ENCODE results near the gene HOXC6.
"Not testable (repeated sequence)": the region's sequence is repeated elsewhere in the genome, so short reads cannot be mapped to it uniquely, and the experiment has no call there.

Gene HOXC6

GRCh38 chr12:54039417-54040147 lies 11.3 kb downstream of the HOXC6 start:
- TF ChIP-seq, protein P1, sequence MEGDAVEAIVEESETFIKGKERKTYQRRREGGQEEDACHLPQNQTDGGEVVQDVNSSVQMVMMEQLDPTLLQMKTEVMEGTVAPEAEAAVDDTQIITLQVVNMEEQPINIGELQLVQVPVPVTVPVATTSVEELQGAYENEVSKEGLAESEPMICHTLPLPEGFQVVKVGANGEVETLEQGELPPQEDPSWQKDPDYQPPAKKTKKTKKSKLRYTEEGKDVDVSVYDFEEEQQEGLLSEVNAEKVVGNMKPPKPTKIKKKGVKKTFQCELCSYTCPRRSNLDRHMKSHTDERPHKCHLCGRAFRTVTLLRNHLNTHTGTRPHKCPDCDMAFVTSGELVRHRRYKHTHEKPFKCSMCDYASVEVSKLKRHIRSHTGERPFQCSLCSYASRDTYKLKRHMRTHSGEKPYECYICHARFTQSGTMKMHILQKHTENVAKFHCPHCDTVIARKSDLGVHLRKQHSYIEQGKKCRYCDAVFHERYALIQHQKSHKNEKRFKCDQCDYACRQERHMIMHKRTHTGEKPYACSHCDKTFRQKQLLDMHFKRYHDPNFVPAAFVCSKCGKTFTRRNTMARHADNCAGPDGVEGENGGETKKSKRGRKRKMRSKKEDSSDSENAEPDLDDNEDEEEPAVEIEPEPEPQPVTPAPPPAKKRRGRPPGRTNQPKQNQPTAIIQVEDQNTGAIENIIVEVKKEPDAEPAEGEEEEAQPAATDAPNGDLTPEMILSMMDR (IDR thresholded peaks at IDR 0.05; ENCODE audit: extremely low read depth, missing control alignments), result no peak
- no peak for DNase-seq (ENCODE audit: low spot score)

DNA sequence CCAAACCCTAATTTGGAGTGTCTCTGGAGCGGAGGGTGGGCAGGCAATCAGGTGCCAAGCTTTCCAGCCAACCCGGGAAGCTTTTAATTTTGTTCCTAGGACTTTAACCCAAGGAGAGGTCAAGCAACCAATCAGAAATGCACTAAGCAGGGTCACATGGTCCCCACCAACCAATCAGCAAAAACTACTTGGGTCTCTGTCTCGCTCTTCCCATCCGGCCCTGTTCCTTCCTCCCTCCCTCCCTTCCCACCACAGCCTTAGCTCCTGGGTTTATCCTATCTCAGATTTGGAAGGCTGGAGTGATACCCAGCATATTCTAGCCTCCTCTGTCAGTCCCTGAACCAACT lies 11.9 kb downstream of the HOXC6 start:
- TF ChIP-seq, protein P1 (IDR thresholded peaks at IDR 0.05; ENCODE audit: extremely low read depth, missing control alignments), result no peak
- no peak for DNase-seq (ENCODE audit: low spot score)

DNA sequence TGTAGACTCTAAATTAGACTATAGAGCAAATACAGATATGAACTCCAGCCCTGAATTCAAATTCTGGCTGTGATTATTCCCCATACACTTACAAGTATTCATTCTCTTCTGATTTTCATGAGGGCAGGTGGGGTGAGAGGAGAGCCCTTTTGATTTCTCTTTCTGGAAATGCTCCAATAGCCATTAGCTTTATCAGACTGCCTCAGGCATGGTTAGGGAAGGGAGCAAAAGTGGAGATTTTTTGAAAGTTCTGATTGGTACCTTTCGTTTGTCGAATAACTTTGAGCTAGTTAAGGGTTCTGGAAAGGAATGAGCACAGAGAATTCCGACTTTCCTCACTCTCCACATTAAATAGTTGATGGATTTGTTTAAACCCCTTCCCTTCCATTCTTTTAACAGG lies 12.4 kb downstream of the HOXC6 start:
- DNase-seq (ENCODE audit: low spot score), result no peak
- TF ChIP-seq, protein P1 (IDR thresholded peaks at IDR 0.05; ENCODE audit: extremely low read depth, missing control alignments), result no peak

DNA sequence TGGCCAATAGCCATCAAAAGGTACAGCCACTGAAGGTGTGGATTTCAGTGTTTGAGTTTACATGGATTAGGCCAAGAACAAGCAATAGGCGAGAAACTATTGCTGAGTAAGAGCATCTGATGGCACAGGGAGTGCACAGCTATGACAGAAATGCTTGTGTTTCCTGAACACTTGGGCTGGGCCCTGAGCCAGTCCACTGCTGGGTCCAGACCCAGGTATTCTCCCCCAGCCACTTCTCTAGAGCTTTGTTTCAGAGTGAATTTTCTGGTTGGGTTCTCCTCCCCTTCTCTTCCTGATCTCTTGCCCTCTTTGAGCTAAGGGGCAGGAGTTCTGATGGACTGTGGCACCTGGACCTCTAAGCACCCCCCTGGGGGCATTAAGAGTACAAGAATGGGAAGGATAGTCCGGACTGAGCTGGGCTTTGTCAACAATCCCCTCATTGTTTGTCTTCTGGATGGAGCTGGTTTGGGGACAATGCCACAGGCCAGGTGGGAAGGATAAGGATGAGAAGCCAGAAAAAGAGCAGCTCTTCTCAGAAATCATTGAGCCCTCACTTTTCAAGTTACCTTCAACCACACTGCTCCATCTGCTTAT lies 13.0 kb downstream of the HOXC6 start:
- TF ChIP-seq, protein P1 (IDR thresholded peaks at IDR 0.05; ENCODE audit: extremely low read depth, missing control alignments), result no peak
- DNase-seq (ENCODE audit: low spot score), result no peak

- DNase-seq (ENCODE audit: low spot score), result not testable (repeated sequence)
Observed at GRCh38 chr12:54042033-54042432, 13.8 kb downstream of the HOXC6 start.

DNA sequence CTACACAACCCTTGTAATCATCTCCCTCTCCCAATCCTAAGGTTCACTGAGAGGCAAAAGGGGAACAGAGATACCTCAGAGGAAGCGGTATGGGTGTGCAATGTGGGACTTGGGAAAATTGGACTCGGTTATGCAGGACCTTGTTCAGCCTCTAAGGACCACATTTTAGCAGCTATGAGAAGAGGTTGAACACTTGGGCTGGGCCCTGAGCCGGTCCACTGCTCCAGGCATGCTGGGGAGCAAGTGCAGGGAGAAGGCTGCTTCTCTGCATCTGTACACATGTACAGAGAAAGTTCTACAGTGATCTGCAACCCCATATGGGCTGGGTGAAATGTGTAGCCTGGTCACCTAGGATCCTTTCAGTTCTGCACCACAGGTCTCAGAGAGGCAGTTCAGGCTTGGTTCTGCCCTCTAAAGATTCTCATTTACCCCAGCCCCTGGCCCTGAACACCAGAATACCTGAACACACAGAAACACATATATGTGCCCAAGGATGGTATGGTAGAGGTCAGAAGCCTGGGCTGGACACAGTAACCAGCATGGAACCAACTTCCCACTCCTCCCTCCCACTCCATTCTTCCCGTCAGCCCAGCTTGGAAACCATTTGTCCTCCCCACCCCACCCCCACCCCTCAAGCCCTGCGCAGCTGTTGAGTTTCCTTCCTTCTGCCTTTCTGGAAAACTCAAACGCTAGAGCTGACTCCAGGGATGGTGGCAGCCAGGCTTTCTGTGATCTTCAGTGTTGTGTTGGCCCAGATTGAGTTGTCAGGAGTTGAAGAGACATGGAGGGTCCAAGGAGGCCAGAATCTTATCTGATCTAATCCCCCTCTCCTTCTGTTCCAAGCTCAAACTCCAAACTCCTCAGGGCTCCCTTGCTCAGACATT lies 15.0 kb downstream of the HOXC6 start:
- TF ChIP-seq, protein P1 (IDR thresholded peaks at IDR 0.05; ENCODE audit: extremely low read depth, missing control alignments), result no peak
- DNase-seq (ENCODE audit: low spot score), result no peak

DNA sequence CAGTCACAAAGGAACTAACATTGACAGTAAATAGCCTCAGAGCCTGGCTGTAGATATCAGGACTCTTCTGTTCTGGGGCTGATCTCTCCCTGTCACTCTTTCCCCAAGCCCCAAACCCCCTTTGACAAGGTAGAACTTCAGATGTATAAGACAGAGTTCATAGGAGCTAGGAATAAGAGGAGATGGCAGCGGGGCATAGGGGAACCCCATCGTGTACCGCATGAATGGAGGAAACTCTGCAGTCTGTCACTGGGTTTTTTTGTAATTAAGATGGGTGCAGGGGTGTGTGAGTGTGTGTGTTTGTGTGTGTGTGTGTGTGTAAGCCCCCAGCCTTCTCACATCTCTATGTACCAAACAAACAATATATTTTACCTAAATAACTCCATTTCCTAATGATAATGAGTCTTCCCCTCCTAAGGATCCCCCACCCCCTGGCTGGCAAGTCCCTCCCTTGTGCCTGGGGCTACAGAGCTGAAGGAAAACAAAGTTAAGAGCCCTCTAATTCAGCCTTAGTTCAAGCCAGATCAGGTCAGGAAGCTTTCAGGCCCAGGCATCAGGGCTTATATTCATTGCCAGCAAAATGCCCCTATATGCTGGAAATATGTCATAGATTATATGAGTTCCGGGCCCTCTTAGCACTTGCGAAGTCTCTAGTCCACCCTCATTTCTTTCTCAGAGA lies 16.3 kb downstream of the HOXC6 start:
- TF ChIP-seq, protein P1 (IDR thresholded peaks at IDR 0.05; ENCODE audit: extremely low read depth, missing control alignments), result no peak
- no peak for DNase-seq (ENCODE audit: low spot score)
